Hair follicular keratinocyte (primary cell): ENCODE data around the gene CXCL11. TPM values are rescaled to one million over a fixed set of nuclear protein-coding genes. Genes with fewer than 3 reads are reported as not detected.

Experiments
- total RNA-seq: library from RNA; depleted of rRNA; stranded (reverse); fragments of >200 nt; gene quantifications from 2 replicates; pipeline ENCODE4 v1.2.3, GENCODE V29; 2015

The CXCL11 gene
- 0.15 and 1.2 TPM in 2 replicates for total RNA-seq

GRCh38 chr4:76035799-76036380 lies at the start of gene CXCL11:
TSS of gene CXCL11 (minus strand) at chr4:76036070. CDS start at chr4:76035987, 83 bp downstream.

GRCh38 chr4:76074468-76074867 lies 38.6 kb upstream of the CXCL11 start, which contains the start of gene ART3:
TSS of gene ART3 (plus strand) at chr4:76074709. CDS start at chr4:76075890, 1,181 bp downstream.

DNA sequence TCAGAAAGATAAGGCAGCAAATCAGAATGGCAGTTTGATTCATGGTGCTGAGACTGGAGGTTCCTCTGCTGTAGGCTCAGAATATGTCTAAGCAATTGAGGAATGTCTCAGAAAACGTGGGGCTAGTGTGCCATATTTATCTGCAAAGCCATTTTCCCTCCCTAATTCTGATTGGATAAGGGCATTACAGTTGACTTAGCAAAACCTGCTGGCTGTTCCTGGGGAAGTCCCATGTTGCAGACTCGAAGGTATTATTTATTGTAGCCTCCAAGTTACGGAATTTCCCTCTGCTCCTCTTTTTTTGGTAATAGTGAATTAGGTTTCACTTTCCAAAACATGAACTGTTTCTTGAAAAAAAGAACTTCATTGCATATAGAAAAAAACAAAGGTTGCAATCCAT lies 12.5 kb downstream of the CXCL11 start, which contains the start of gene CXCL10:
Gene CXCL10, minus strand, starts transcription at position 109 of the 400 bp plus-strand sequence. Its CDS starts 66 bp downstream, at position 43.

DNA sequence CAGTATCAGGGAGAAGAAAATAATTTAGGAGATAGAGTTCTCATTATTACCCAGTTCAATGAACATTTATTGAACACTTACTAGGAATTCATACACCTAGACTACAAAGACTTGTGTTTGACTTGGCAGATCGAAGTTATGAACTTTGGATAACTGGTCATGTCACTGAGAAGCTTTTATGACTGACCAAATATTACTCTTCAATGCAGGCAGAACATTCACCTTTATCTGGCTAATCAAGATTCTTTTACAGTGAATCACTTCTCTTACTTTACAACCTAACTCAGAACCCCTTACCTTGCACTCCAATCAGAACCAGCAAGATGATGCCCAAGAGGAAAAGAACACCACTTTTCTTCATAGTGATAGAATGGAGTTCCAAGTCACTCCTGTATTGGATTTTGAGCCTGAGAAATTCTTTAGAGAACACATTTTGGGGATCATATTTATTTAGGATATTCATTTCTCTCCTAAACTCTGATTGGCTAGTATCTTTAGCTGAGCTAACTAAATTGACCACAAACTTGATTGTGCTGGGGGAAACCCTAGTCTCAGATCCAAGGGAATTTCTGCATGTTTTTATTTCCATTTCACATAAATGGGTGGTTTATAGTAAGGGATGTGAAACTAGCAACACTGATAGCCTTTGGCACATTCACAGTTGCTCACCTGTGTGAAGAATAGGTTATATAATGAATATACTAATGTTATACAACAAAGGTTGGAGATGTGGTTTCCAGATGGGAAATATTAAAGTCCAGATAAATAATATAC lies 28.6 kb downstream of the CXCL11 start, which contains the start of gene CXCL9:
Gene CXCL9, minus strand, starts transcription at position 421 of the 774 bp plus-strand sequence. Its CDS starts 60 bp downstream, at position 361.

Other genes with a start within 250 kb of the CXCL11 start
- gene PPEF2, start 133.6 kb downstream of the CXCL11 start, total RNA-seq, result not detected in 2 replicates
- gene NAAA, start 95.1 kb downstream of the CXCL11 start, total RNA-seq, result 20.7 and 26.5 TPM in 2 replicates
- gene SDAD1, start 45.1 kb downstream of the CXCL11 start, total RNA-seq, result 29.8 and 34.7 TPM in 2 replicates
- gene CXCL9, start 28.6 kb downstream of the CXCL11 start, total RNA-seq, result not detected in 2 replicates
- 0.30 and 1.6 TPM in 2 replicates for gene CXCL10, start 12.6 kb downstream of the CXCL11 start, total RNA-seq
- gene ART3, start 38.6 kb upstream of the CXCL11 start, total RNA-seq, result 0.31 and 0.49 TPM in 2 replicates
- 38.4 and 58.9 TPM in 2 replicates for gene NUP54, start 112.3 kb upstream of the CXCL11 start, total RNA-seq
- 48.5 and 75.7 TPM in 2 replicates for gene SCARB2, start 177.8 kb upstream of the CXCL11 start, total RNA-seq
- not detected in 2 replicates for gene FAM47E, start 215.7 kb upstream of the CXCL11 start, total RNA-seq